MM.1S (cell line): ENCODE results near the gene ASIC2.

Experiments
- CTCF ChIP-seq: fragments of 300-600 bp; sonication (generic); IDR thresholded peaks from 2 replicates; pipeline ENCODE4 v1.5.1; 2016; ENCODE audit warnings: antibody characterized with exemption, low read length, mixed read lengths
- EZH2 ChIP-seq: fragments of 300-600 bp; sonication (generic); optimal IDR thresholded peaks from 2 replicates; pipeline ENCODE3; 2017; ENCODE audit warnings: low read depth, mild to moderate bottlenecking, antibody characterized with exemption, low read length, mixed read lengths
- EZH2phosphoT487 ChIP-seq: fragments of 300-600 bp; sonication (generic); IDR thresholded peaks from 2 replicates; pipeline ENCODE4 v1.6.1; 2018; ENCODE audit warnings: antibody characterized with exemption, low read length

- TF ChIP-seq CTCF, result no peak
- no peak for TF ChIP-seq EZH2phosphoT487
- TF ChIP-seq EZH2, result no peak
These were observed 78.1 kb downstream of the ASIC2 start for GRCh38 chr17:33214996-33215395.
